B cell (primary cell): ENCODE results near the gene PDZRN4. TPM values are rescaled to one million over a fixed set of nuclear protein-coding genes. Genes with fewer than 3 reads are reported as not detected.

Experiments
- ATAC-seq: fragments of 200-7000 bp; cut with Tn5 transposase; one replicate; pipeline ENCODE4 v1.10.0; 2021; ENCODE audit warnings: low read depth, mild to moderate bottlenecking, moderate number of reproducible peaks, moderate library complexity
- CTCF ChIA-PET: fragments of 350-600 bp; sonication (Branson Sonifier 250); formaldehyde crosslinking; loops from one replicate; lab custom pipeline; 2021; ENCODE audit warnings: antibody characterized with exemption, inconsistent platforms; lab: Charles Lee
- POLR2A ChIA-PET: fragments of 350-600 bp; sonication (Branson Sonifier 250); formaldehyde crosslinking; loops from one replicate; lab custom pipeline; 2021; ENCODE audit warnings: antibody characterized with exemption; lab: Charles Lee
- DNase-seq: peaks from one replicate; pipeline ENCODE4 v3.0.0; 2013
- H2AFZ ChIP-seq: 2 replicates; pipeline ENCODE4 v1.6.1; 2012; ENCODE audit warnings: mild to moderate bottlenecking, low read depth, low read length; ENCODE audit not compliant: insufficient read depth, poor library complexity, severe bottlenecking
- H3K27ac ChIP-seq, 2 donors: 1 replicate in 1 of 2; 2 replicates in 1 of 2; pipeline ENCODE4 v1.5.1; 2012 to 2013; ENCODE audit warnings: low read length in 2 of 2, mild to moderate bottlenecking in 2 of 2, moderate library complexity in 1 of 2
- H3K27me3 ChIP-seq, 4 experiments: fragments of 200-600 bp in 1 of 4; sonication (generic) in 1 of 4; replicated peaks in 1 of 4; 1 replicate in 2 of 4; 2 replicates in 2 of 4; pipeline versions ENCODE4 v1.6.1 to v1.7.0; 2013 to 2016; ENCODE audit warnings: low read length in 3 of 4, mild to moderate bottlenecking in 2 of 4, mixed read lengths in 1 of 4, moderate library complexity in 1 of 4; ENCODE audit not compliant: insufficient read depth in 4 of 4, control insufficient read depth in 3 of 4; ENCODE audit errors: control extremely low read depth in 1 of 4
- H3K36me3 ChIP-seq, 2 experiments: replicated peaks in 1 of 2; 1 replicate in 1 of 2; 2 replicates in 1 of 2; pipeline versions ENCODE4 v1.6.1 to v1.7.1; 2013; ENCODE audit warnings: low read length in 1 of 2; ENCODE audit not compliant: insufficient read depth in 2 of 2, control insufficient read depth in 1 of 2; ENCODE audit errors: control extremely low read depth in 1 of 2, extremely low read depth in 1 of 2
- H3K4me1 ChIP-seq, 2 donors: fragments of 200-600 bp in 1 of 2; sonication (generic) in 1 of 2; 1 replicate in 1 of 2; 2 replicates in 1 of 2; pipeline versions ENCODE4 v1.5.1 to v1.6.1; 2013 to 2017; ENCODE audit warnings: low read length in 2 of 2; ENCODE audit not compliant: control insufficient read depth in 2 of 2, insufficient read depth in 2 of 2
- H3K4me2 ChIP-seq: replicated peaks from 2 replicates; pipeline ENCODE3; 2012; ENCODE audit warnings: mild to moderate bottlenecking, low read depth, low read length; ENCODE audit not compliant: poor library complexity, severe bottlenecking
- H3K4me3 ChIP-seq, 5 experiments: fragments of 200-600 bp in 1 of 5; sonication (generic) in 1 of 5; 1 replicate in 3 of 5; 2 replicates in 2 of 5; pipeline versions ENCODE4 v1.5.1 to v1.7.0; 2011 to 2016; ENCODE audit warnings: low read length in 4 of 5, mild to moderate bottlenecking in 4 of 5, low read depth in 2 of 5, control low read depth in 1 of 5, moderate library complexity in 1 of 5; ENCODE audit not compliant: insufficient read depth in 1 of 5; ENCODE audit errors: control extremely low read depth in 1 of 5, extremely low read depth in 1 of 5
- H3K79me2 ChIP-seq: fragments of 200-600 bp; sonication (generic); one replicate; pipeline ENCODE4 v1.6.0; 2016; ENCODE audit warnings: low read length; ENCODE audit not compliant: control insufficient read depth, insufficient read depth
- H3K9ac ChIP-seq: fragments of 200-600 bp; sonication (generic); 2 replicates; pipeline ENCODE4 v1.6.1; 2017; ENCODE audit warnings: mild to moderate bottlenecking, low read length, moderate library complexity
- H3K9me3 ChIP-seq, 3 donors: one replicate each; pipeline versions ENCODE4 v1.6.1 to v1.7.1; 2013; ENCODE audit warnings: low read length in 2 of 3; ENCODE audit not compliant: control insufficient read depth in 2 of 3, insufficient read depth in 1 of 3; ENCODE audit errors: control extremely low read depth in 1 of 3
- H4K20me1 ChIP-seq: 2 replicates; pipeline ENCODE4 v1.6.0; 2012; ENCODE audit warnings: mild to moderate bottlenecking, low read length; ENCODE audit not compliant: insufficient read depth, control insufficient read depth, poor library complexity, severe bottlenecking
- H3K27ac Mint-ChIP-seq: one replicate; pipeline ENCODE4 v1.8.0; 2021; ENCODE audit warnings: mixed read lengths
- H3K27me3 Mint-ChIP-seq: one replicate; pipeline ENCODE4 v1.8.0; 2021; ENCODE audit warnings: mixed read lengths
- H3K4me1 Mint-ChIP-seq: one replicate; pipeline ENCODE4 v1.8.0; 2021; ENCODE audit warnings: mixed read lengths
- H3K4me3 Mint-ChIP-seq: one replicate; pipeline ENCODE4 v1.8.0; 2021; ENCODE audit warnings: mixed read lengths
- H3K9me3 Mint-ChIP-seq: one replicate; pipeline ENCODE4 v1.8.0; 2022; ENCODE audit warnings: mixed read lengths; ENCODE audit not compliant: insufficient read depth
- CTCF ChIP-seq: fragments of 200-600 bp; IDR thresholded peaks from one replicate; pipeline ENCODE4 v1.8.0; 2022; ENCODE audit warnings: antibody characterized with exemption, mild to moderate bottlenecking
- EZH2 ChIP-seq: IDR thresholded peaks from 2 replicates; pipeline ENCODE4 v1.6.1; 2012; ENCODE audit warnings: borderline replicate concordance, low read depth, mild to moderate bottlenecking, moderate library complexity, low read length; ENCODE audit not compliant: insufficient read depth, poor library complexity, severe bottlenecking
- WGBS: methylation state at CpG from one replicate; pipeline ENCODE4 v1.1.5; 2013; ENCODE audit warnings: missing lambda C conversion rate; ENCODE audit not compliant: insufficient coverage; 5-methylcytosine and 5-hydroxymethylcytosine counted together
- intact Hi-C: fragments of 100-400 bp; cut with micrococcal nuclease; formaldehyde crosslinking; loops from one replicate; pipeline ENCODE4 v1.10.0; 2022
- polyA plus RNA-seq: library from polyadenylated mRNA; depleted of rRNA; stranded (reverse); fragments of >200 nt; gene quantifications from 2 replicates; pipeline ENCODE4 v1.2.3, GENCODE V29; 2012
- total RNA-seq, 2 donors: library from RNA; stranded (reverse); fragments of 120-200 nt in 1 of 2; gene quantifications; 1 replicate in 1 of 2; 2 replicates in 1 of 2; pipeline versions ENCODE4 v1.2.3 to v1.2.4, GENCODE V29; 2013 to 2022

The PDZRN4 gene
- total and polyA plus RNA-seq, 2 donors (not counting 1 experiment from before 2014, with no cell fraction given) = not detected

GRCh38 chr12:41443690-41444089, 255.6 kb downstream of the PDZRN4 start:
- ATAC-seq = no peak
- Histone ChIP-seq H3K36me3 (no peaks in the 10 kb centered on the region), H3K9ac (no peak overlapping the region), H3K27me3 (no peaks in the 10 kb centered on the region), H3K4me3 (no peak overlapping the region), H3K27ac (no peak overlapping the region), H3K4me1 (no peaks in the 10 kb centered on the region), H4K20me1 (no peaks in the 10 kb centered on the region), H3K79me2 (no peaks in the 10 kb centered on the region), H3K9me3 (no peaks in the 10 kb centered on the region), H3K4me2 (no peak overlapping the region), H2AFZ (no peak overlapping the region)
- no peak for DNase-seq
- Mint-ChIP-seq H3K4me1 (no peaks in the 10 kb centered on the region), H3K27me3 (no peaks in the 10 kb centered on the region), H3K9me3 (no peaks in the 10 kb centered on the region), H3K4me3 (no peak overlapping the region), H3K27ac (no peak overlapping the region)
- CTCF ChIA-PET = no interaction called here
- TF ChIP-seq CTCF = no peak
- no peak for TF ChIP-seq EZH2
- intact Hi-C loops = no loop called here
- WGBS = 64% methylated on average over 2 of the region's 2 CpGs
- POLR2A ChIA-PET = no interaction called here

- Histone ChIP-seq H3K4me2 (no peak overlapping the region), H3K79me2 (no peaks in the 10 kb centered on the region), H3K9me3 (no peaks in the 10 kb centered on the region), H2AFZ (no peak overlapping the region), H3K4me3 (no peak overlapping the region), H4K20me1 (no peaks in the 10 kb centered on the region), H3K27ac (no peak overlapping the region), H3K4me1 (no peaks in the 10 kb centered on the region), H3K9ac (no peak overlapping the region), H3K27me3 (no peaks in the 10 kb centered on the region), H3K36me3 (no peaks in the 10 kb centered on the region)
- intact Hi-C loops = no loop called here
- CTCF ChIA-PET = no interaction called here
- H3K27me3 Mint-ChIP-seq = no peaks in the 10 kb centered on the region
- H3K4me1 Mint-ChIP-seq = no peaks in the 10 kb centered on the region
- no peak for ATAC-seq
- H3K9me3 Mint-ChIP-seq = no peaks in the 10 kb centered on the region
- H3K4me3 Mint-ChIP-seq = no peak overlapping the region
- no peak for TF ChIP-seq CTCF
- TF ChIP-seq EZH2 = no peak
- POLR2A ChIA-PET = no interaction called here
- 70% methylated on average over 3 of the region's 6 CpGs for WGBS
- no peak for DNase-seq
- no peak overlapping the region for H3K27ac Mint-ChIP-seq
Measured at GRCh38 chr12:41452838-41453407, 264.8 kb downstream of the PDZRN4 start.
